Upper lobe of right lung (tissue), 1 donor: ENCODE measurements around the gene ABHD3. TPM values are rescaled to one million over a fixed set of nuclear protein-coding genes. Genes with fewer than 3 reads are reported as not detected.
"Not testable (repeated sequence)": the region's sequence is repeated elsewhere in the genome, so short reads cannot be mapped to it uniquely, and the experiment has no call there.

Experiments
- ATAC-seq: fragments of 200-7000 bp; cut with Tn5 transposase; one replicate; pipeline ENCODE4 v1.9.1; 2020; ENCODE audit warnings: mild to moderate bottlenecking, moderate library complexity
- DNase-seq: peaks from one replicate; pipeline ENCODE4 v3.0.0-alpha.2; 2020
- H3K27ac ChIP-seq: fragments of 200-600 bp; one replicate; pipeline ENCODE4 v1.8.0; 2022
- H3K27me3 ChIP-seq: fragments of 200-600 bp; one replicate; pipeline ENCODE4 v1.8.0; 2022; ENCODE audit warnings: mild to moderate bottlenecking
- H3K36me3 ChIP-seq: fragments of 200-600 bp; one replicate; pipeline ENCODE4 v1.8.0; 2022
- H3K4me1 ChIP-seq: fragments of 200-600 bp; one replicate; pipeline ENCODE4 v1.8.0; 2022
- H3K4me3 ChIP-seq: fragments of 200-600 bp; one replicate; pipeline ENCODE4 v1.8.0; 2022; ENCODE audit warnings: mild to moderate bottlenecking
- H3K9me3 ChIP-seq: fragments of 200-600 bp; one replicate; pipeline ENCODE4 v1.8.0; 2022
- CTCF ChIP-seq: fragments of 200-600 bp; IDR thresholded peaks from one replicate; pipeline ENCODE4 v1.8.0; 2022; ENCODE audit warnings: antibody characterized with exemption
- intact Hi-C: fragments of 100-400 bp; cut with DNase I; formaldehyde crosslinking; loops from one replicate; pipeline ENCODE4 v1.11.0; 2022
- total RNA-seq: library from RNA; stranded (reverse); fragmentation: NEBNext Ultra II Directional; extraction: Animal tissue kit (Norgen Biotek cat#: 25700); gene quantifications from one replicate; pipeline ENCODE4 v1.2.1, GENCODE V29; 2021
- donor health status: DM: no; HTN: yes; CAD: no; lungs with severe emphysema.

The ABHD3 gene
- total RNA-seq, 1 donor from 2014 or later: 23.8 TPM

GRCh38 chr18:21742315-21742687, 37.7 kb upstream of the ABHD3 start:
- intact Hi-C loops: no loop called here
- H3K27ac ChIP-seq: no peak overlapping the region
- no peak for DNase-seq
- no peaks in the 10 kb centered on the region for H3K9me3 ChIP-seq
- peaks cover 21% of the 10 kb centered on the region for H3K4me1 ChIP-seq
- ATAC-seq: no peak
- H3K36me3 ChIP-seq: no peaks in the 10 kb centered on the region
- TF ChIP-seq CTCF: no peak
- peak overlapping the region; percentile 73 for H3K4me3 ChIP-seq
- H3K27me3 ChIP-seq: no peaks in the 10 kb centered on the region

- peak overlapping the region; percentile 93 for H3K27ac ChIP-seq
- ATAC-seq (peak; percentile 19), DNase-seq (peak; percentile 78)
- no peaks in the 10 kb centered on the region for H3K9me3 ChIP-seq
- peak overlapping the region; percentile 73 for H3K4me3 ChIP-seq
- TF ChIP-seq CTCF: no peak
- H3K36me3 ChIP-seq: no peaks in the 10 kb centered on the region
- peaks cover 17% of the 10 kb centered on the region for H3K4me1 ChIP-seq
- H3K27me3 ChIP-seq: no peaks in the 10 kb centered on the region
- intact Hi-C loops: no loop called here
Observed at GRCh38 chr18:21741562-21742314, 37.2 kb upstream of the ABHD3 start.

- Histone ChIP-seq H3K4me3 (peak overlapping the region; percentile 73), H3K4me1 (peaks cover 17% of the 10 kb centered on the region), H3K27ac (peak overlapping the region; percentile 93), H3K36me3 (no peaks in the 10 kb centered on the region), H3K9me3 (no peaks in the 10 kb centered on the region), H3K27me3 (no peaks in the 10 kb centered on the region)
- DNase-seq (no peak), ATAC-seq (no peak)
- TF ChIP-seq CTCF: no peak
- intact Hi-C loops: no loop called here
Observed at GRCh38 chr18:21741312-21741561, 36.7 kb upstream of the ABHD3 start.

GRCh38 chr18:21740538-21741311, 36.2 kb upstream of the ABHD3 start, which contains the start of gene MIB1:
MIB1 (plus strand) TSS chr18:21740792; CDS start chr18:21741584, 792 bp downstream.
- no peaks in the 10 kb centered on the region for H3K36me3 ChIP-seq
- H3K27ac ChIP-seq: peak within 1 kb of the TSS; percentile 93
- no peak for TF ChIP-seq CTCF
- ATAC-seq (peak; percentile 98), DNase-seq (peak; percentile 99)
- H3K27me3 ChIP-seq: no peaks in the 10 kb centered on the region
- H3K9me3 ChIP-seq: no peaks in the 10 kb centered on the region
- H3K4me1 ChIP-seq: peaks cover 17% of the 10 kb centered on the region
- intact Hi-C loops: no loop called here
- peak within 1 kb of the TSS; percentile 73 for H3K4me3 ChIP-seq

- ATAC-seq: no peak
- no peak for TF ChIP-seq CTCF
Observed at GRCh38 chr18:21739604-21740537, 35.3 kb upstream of the ABHD3 start.

GRCh38 chr18:21736926-21737325, 32.4 kb upstream of the ABHD3 start:
- ATAC-seq, H3K27ac ChIP-seq, intact Hi-C loops, H3K4me3 ChIP-seq, DNase-seq, H3K27me3 ChIP-seq, H3K9me3 ChIP-seq, H3K4me1 ChIP-seq, H3K36me3 ChIP-seq: not testable (repeated sequence)

More at GRCh38 chr18:21739604-21740537, 35.3 kb upstream of the ABHD3 start:
- peaks cover 14% of the 10 kb centered on the region for H3K4me1 ChIP-seq
- H3K27me3 ChIP-seq: no peaks in the 10 kb centered on the region
- DNase-seq: no peak
- H3K4me3 ChIP-seq: peak overlapping the region; percentile 73
- H3K27ac ChIP-seq: peak overlapping the region; percentile 93
- intact Hi-C loops: no loop called here
- H3K36me3 ChIP-seq: no peaks in the 10 kb centered on the region
- no peaks in the 10 kb centered on the region for H3K9me3 ChIP-seq
